ENCODE measurements around the gene LMBRD2. TPM values are rescaled to one million over a fixed set of nuclear protein-coding genes. Genes with fewer than 3 reads are reported as not detected.

LMBRD2 gene
- total RNA-seq, 1 donor from 2014 or later = 23.7 TPM

DNA sequence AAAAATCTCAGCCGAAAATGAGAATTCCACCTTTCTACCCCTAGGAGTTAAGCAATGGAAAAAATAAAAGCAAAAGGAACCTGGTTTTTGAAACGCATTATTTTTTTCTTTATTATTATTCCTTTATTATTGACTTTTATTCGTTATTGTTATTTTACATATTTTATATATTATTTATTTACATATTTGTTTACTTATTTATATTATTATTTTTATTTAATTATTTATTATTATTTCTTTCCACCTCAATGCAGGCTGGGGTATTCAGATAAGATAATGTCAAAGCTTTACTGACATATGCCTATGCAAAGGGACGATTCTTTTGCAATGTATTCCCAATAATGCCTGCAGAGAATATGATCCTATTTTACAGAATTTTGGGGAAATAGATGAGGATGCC, 101.7 kb downstream of the LMBRD2 start:
- no peak for DNase-seq (ENCODE audit: low spot score)

Other genes with a start within 250 kb of the LMBRD2 start
- not detected for gene CAPSL, start 213.3 kb downstream of the LMBRD2 start, total RNA-seq
- gene UGT3A1, start 160.5 kb downstream of the LMBRD2 start, total RNA-seq = not detected
- gene UGT3A2, start 85.0 kb downstream of the LMBRD2 start, total RNA-seq = 0.44 TPM
- gene SKP2, start 224 bp upstream of the LMBRD2 start, total RNA-seq = 28.7 TPM
- 36.8 TPM for gene NADK2, start 90.0 kb upstream of the LMBRD2 start, total RNA-seq
- gene RANBP3L, start 150.0 kb upstream of the LMBRD2 start, total RNA-seq = 8.1 TPM